Activated naive CD4-positive, alpha-beta T cell treated with anti-CD3 and anti-CD28 coated beads, Interleukin-2, amount 10 ng/mL, durations not matched to agents 7 days and 5 days (primary cell): ENCODE results near the gene ATP8B3.
A peak's percentile ranks its signal among the peaks of the same experiment; 100 is the strongest.
"Not testable (repeated sequence)": the region's sequence is repeated elsewhere in the genome, so short reads cannot be mapped to it uniquely, and the experiment has no call there.

ENCODE experiments used
- CTCF ChIA-PET: fragments of 350-600 bp; sonication (Branson Sonifier 250); formaldehyde crosslinking; loops from one replicate; lab custom pipeline; 2021; ENCODE audit warnings: antibody characterized with exemption; lab: Charles Lee
- DNase-seq: peaks from one replicate; pipeline ENCODE4 v3.0.0-alpha.2; 2020
- H3K27ac Mint-ChIP-seq: one replicate; pipeline ENCODE4 v1.8.0; 2021; ENCODE audit warnings: mild to moderate bottlenecking, moderate library complexity, mixed read lengths
- H3K27me3 Mint-ChIP-seq: one replicate; pipeline ENCODE4 v1.8.0; 2021; ENCODE audit warnings: mild to moderate bottlenecking, mixed read lengths
- H3K36me3 Mint-ChIP-seq: one replicate; pipeline ENCODE4 v1.8.0; 2021; ENCODE audit warnings: mixed read lengths
- H3K4me1 Mint-ChIP-seq: one replicate; pipeline ENCODE4 v1.8.0; 2021; ENCODE audit warnings: mixed read lengths
- H3K4me3 Mint-ChIP-seq: one replicate; pipeline ENCODE4 v1.8.0; 2021; ENCODE audit warnings: mild to moderate bottlenecking, moderate library complexity, mixed read lengths
- H3K9me3 Mint-ChIP-seq: one replicate; pipeline ENCODE4 v1.8.0; 2021; ENCODE audit warnings: mixed read lengths

The ATP8B3 gene

DNA sequence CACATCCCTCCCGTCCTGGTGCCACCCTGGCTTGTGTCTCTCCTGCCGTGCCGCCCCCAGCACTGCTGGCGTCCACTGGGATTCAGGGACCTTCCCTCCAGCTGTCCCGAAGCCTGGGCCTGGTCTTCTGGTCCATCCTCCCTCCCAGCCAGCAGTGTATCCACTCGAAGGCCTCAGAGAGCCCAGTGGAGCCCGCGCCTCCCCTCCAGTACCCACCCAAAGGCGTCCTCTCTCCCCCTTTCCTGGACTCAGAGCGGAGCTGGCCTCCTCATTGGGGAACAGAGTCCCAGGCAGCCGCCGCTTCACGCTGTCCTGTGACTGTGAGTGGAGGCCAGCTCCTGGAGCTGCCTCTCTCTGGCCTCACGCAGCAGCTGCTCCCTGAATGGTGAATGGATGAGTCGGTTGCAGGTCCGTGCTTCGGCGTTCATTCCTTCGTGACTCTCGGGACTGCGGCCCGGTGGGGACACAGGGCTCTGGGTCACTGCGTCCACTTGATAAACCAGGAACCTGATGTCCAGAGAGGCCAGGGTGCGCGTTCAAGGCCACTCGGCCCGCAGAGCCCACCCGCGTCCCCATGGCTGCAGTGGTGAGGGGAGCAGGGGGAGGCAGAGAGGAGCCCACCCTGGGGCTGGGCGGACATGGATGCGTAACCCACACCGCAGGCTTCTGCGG, 46.7 kb downstream of the ATP8B3 start:
- CTCF ChIA-PET = interaction anchor here (1.0 to 3.7 kb wide), 5 partner anchors 10 to 93 kb away, joined by 3 to 22 read pairs (median 3); no protein-coding TSS in a partner anchor
- H3K27ac Mint-ChIP-seq = no peak overlapping the region
- no peak for DNase-seq
- H3K9me3 Mint-ChIP-seq = peaks cover under 1% of the 10 kb centered on the region
- H3K36me3 Mint-ChIP-seq = no peaks in the 10 kb centered on the region
- H3K4me1 Mint-ChIP-seq = peaks cover 2% of the 10 kb centered on the region
- no peak overlapping the region for H3K4me3 Mint-ChIP-seq
- H3K27me3 Mint-ChIP-seq = peaks cover 100% of the 10 kb centered on the region

- H3K9me3 Mint-ChIP-seq = no peaks in the 10 kb centered on the region
- H3K4me3 Mint-ChIP-seq = no peak overlapping the region
- peaks cover 2% of the 10 kb centered on the region for H3K4me1 Mint-ChIP-seq
- H3K27me3 Mint-ChIP-seq = peaks cover 100% of the 10 kb centered on the region
- no peaks in the 10 kb centered on the region for H3K36me3 Mint-ChIP-seq
- CTCF ChIA-PET = interaction anchor here (1.0 to 1.1 kb wide), 2 partner anchors 10 to 11 kb away, joined by 3 to 4 read pairs; no protein-coding TSS in a partner anchor
- DNase-seq = no peak
- H3K27ac Mint-ChIP-seq = no peak overlapping the region
Measured at GRCh38 chr19:1764729-1765128, 47.3 kb downstream of the ATP8B3 start.

DNA sequence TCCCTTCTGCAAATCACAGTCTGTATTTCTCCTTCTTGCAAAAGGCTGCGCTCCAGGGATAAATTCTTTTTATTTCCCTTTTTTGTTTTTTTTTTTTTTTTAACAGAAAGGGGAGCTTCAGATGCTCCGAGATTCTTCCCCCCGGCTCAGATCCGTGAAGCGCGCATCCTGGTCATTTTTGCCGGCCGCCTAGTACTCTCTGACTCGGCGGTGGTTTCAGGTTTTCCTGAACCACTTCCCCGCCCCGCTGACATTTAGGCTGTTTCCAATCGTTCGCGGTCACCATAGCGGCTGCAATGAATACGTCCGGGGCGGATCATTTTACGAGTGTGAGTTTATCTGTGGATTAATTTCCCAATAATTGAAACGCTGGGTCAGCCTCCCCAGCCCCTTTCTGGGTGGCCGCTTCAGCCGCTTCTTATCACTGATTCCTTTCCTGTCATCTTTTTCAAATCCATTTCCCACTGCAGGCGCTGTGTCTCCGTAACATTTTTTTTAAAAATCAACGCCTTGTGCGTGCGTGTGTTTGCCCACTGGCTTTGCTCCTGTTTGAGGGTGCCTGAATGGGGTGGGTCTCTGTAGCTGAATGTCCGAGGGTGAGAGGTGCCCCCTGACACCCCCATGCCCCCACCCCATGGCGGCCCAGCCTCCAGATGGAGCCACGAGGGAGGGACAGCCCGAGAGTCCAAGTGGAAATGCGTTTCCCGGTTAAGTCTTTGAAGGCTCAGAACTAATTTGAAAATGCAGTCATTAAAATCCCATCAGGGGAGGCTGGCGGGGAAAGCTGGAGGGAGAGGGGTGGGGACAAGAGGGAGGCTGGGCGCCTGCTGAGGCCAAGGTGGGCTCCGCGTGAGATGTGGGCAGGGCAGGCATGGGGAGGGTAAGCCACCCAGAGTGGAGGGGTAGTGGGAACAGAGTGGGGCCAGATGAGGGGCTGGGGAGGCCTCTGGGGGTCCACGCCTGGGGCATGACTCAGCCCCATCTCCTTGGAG, 48.1 kb downstream of the ATP8B3 start:
- Mint-ChIP-seq H3K36me3 (no peaks in the 10 kb centered on the region), H3K27ac (peak overlapping the region; percentile 83), H3K9me3 (no peaks in the 10 kb centered on the region), H3K4me1 (peaks cover 2% of the 10 kb centered on the region), H3K4me3 (no peak overlapping the region), H3K27me3 (peaks cover 100% of the 10 kb centered on the region)
- CTCF ChIA-PET = no interaction called here
- no peak for DNase-seq

- Mint-ChIP-seq H3K4me3 (no peak overlapping the region), H3K36me3 (no peaks in the 10 kb centered on the region), H3K4me1 (peaks cover 2% of the 10 kb centered on the region), H3K27me3 (peaks cover 100% of the 10 kb centered on the region), H3K27ac (no peak overlapping the region), H3K9me3 (no peaks in the 10 kb centered on the region)
- DNase-seq = no peak
- CTCF ChIA-PET = no interaction called here
Measured at GRCh38 chr19:1762243-1763117, 49.6 kb downstream of the ATP8B3 start.

GRCh38 chr19:1761528-1762242, 50.4 kb downstream of the ATP8B3 start:
- Mint-ChIP-seq H3K36me3 (no peaks in the 10 kb centered on the region), H3K27me3 (peaks cover 100% of the 10 kb centered on the region), H3K9me3 (no peaks in the 10 kb centered on the region), H3K4me3 (no peak overlapping the region), H3K27ac (no peak overlapping the region), H3K4me1 (peaks cover 5% of the 10 kb centered on the region)
- CTCF ChIA-PET = interaction anchor here (1.0 kb wide), 1 partner anchor 21 kb away, joined by 3 read pairs; no protein-coding TSS in a partner anchor
- no peak for DNase-seq

GRCh38 chr19:1760786-1761527, 51.1 kb downstream of the ATP8B3 start:
- H3K9me3 Mint-ChIP-seq, DNase-seq, H3K36me3 Mint-ChIP-seq, H3K4me1 Mint-ChIP-seq, H3K27ac Mint-ChIP-seq, H3K4me3 Mint-ChIP-seq: not testable (repeated sequence)
- peaks cover 100% of the 10 kb centered on the region for H3K27me3 Mint-ChIP-seq
- CTCF ChIA-PET = interaction anchor here (1.0 kb wide), 1 partner anchor 22 kb away, joined by 3 read pairs; no protein-coding TSS in a partner anchor

- no peaks in the 10 kb centered on the region for H3K36me3 Mint-ChIP-seq
- H3K27ac Mint-ChIP-seq = no peak overlapping the region
- H3K4me3 Mint-ChIP-seq = no peak overlapping the region
- CTCF ChIA-PET = no interaction called here
- H3K27me3 Mint-ChIP-seq = peaks cover 100% of the 10 kb centered on the region
- no peaks in the 10 kb centered on the region for H3K9me3 Mint-ChIP-seq
- H3K4me1 Mint-ChIP-seq = peaks cover 7% of the 10 kb centered on the region
- DNase-seq = no peak
Measured at GRCh38 chr19:1760020-1760419, 52.1 kb downstream of the ATP8B3 start.

DNA sequence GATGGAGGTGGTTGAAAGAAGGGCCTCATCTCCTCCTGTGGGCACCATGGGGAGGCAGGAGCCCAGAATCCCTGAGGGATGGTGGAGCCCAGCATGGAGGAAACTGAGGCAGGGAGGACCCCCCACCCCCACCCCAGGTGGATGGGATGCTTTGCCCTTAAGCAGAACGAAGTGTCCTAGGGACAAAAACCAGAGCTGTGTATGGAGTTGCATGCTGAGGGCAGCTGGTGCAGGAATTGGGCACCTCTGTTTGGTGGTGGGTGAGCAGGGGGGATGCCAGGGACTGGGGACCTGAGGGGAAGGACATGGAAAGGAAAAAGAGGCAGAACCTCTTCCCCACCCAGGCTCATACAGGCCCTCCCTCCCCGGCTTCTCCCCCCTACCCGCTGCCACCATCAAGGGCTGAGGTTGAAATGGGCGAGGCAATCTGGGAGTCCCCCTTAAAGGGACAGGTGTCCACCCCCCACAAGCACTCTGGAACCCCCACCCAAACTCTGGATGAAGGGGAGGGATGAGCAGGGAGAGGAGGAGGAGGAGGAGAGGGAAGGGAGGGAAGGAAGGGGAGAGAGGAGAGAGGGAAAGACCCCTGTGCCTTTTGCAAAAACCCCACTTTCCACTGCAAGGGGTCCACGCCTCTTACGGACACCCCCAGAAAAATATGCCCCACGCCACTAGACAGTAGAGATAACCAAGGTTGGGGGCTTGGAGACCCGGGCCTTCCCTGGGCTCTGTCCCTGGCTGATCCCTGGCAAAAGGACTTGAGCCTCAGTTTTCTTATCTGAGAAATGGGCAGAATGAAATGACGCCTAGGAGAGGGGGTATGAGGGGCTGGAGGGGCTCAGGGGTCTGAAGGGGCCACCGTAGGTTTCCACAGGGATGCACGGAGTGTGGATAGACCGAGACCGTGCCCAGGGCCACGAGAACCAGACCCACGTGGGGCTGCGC, 52.8 kb downstream of the ATP8B3 start:
- Mint-ChIP-seq H3K4me1 (peaks cover 7% of the 10 kb centered on the region), H3K9me3 (no peaks in the 10 kb centered on the region), H3K36me3 (no peaks in the 10 kb centered on the region), H3K27me3 (peaks cover 99% of the 10 kb centered on the region), H3K27ac (no peak overlapping the region), H3K4me3 (no peak overlapping the region)
- no peak for DNase-seq
- CTCF ChIA-PET = no interaction called here

- DNase-seq = no peak
- peaks cover 5% of the 10 kb centered on the region for H3K4me1 Mint-ChIP-seq
- no peaks in the 10 kb centered on the region for H3K36me3 Mint-ChIP-seq
- H3K27ac Mint-ChIP-seq = no peak overlapping the region
- peaks cover 91% of the 10 kb centered on the region for H3K27me3 Mint-ChIP-seq
- H3K9me3 Mint-ChIP-seq = no peaks in the 10 kb centered on the region
- no peak overlapping the region for H3K4me3 Mint-ChIP-seq
- CTCF ChIA-PET = no interaction called here
Measured at GRCh38 chr19:1758231-1758577, 53.9 kb downstream of the ATP8B3 start.

DNA sequence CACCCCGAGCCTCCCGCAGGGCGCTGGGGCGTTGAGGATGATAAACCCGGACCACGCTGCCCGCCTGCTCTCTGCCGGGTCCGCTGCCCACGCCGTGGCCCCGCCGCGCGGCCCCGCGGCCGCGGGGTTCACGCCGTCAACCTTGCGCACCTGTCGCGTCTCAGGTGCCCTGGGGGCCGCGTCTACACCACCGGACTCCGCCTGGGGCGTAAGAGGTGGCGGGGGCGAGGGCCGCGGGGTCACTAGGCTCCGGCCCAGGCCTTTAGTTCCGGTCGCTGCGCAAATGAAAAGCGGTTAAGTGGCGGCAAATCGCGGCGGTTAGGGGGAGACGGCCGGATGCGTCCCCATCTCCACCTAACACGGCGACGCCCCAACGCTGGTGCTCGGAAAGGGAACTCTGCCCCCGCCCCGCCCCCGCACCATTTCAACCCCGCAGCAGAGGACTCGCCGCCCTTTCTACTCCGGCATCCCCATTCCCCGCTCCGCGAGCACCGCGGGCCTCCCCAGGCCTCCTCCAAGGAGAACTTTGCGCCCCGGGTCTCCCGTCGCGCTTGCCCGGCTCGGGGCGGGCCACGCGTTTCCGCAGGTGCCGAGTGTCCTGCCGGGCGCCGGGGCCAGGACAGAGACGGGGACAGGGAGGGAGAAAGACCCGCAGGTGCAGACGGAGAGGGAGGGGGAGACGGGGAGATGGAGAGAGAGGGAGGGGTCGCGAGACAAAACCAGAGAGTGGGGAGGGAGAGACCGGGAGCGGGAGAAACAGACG, 54.4 kb downstream of the ATP8B3 start:
- Mint-ChIP-seq H3K9me3 (no peaks in the 10 kb centered on the region), H3K4me1 (peaks cover 5% of the 10 kb centered on the region), H3K27me3 (peaks cover 91% of the 10 kb centered on the region), H3K36me3 (no peaks in the 10 kb centered on the region), H3K27ac (no peak overlapping the region), H3K4me3 (no peak overlapping the region)
- CTCF ChIA-PET = no interaction called here
- no peak for DNase-seq

DNA sequence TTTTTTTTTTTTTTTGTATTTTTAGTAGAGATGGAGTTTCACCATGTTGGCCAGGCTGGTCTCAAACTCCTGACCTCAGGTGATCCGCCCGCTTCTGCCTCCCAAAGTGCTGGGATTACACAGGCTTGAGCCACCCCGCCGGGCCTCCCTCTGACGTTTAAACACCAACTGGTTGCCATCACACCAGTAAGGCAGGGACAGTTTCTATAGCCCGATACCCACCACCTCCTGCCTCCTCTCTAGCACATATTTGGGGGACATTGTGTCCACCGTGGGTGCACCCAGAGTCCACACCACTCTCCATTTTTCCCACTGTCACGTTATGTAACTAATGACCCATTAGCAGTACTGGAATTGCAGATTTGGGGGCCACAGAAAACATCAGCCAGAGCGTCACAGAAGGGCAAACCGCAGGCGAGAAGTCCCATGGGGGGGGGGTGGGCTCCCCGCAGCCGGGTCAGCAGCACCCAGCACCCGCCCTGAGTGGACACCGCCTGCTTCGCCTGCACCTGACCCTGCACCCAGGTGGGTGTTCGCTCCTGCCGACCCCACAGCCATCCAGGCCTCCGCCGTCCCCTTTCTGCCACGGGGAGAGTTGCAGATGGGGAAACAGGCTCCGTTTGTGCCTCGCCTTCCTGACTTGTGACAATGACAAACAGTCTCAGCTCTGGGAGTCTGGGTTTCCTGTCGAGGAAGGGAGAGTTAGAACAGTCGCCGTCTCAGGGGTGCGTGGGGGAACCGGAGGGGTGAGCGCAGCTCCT, 55.2 kb downstream of the ATP8B3 start:
- Mint-ChIP-seq H3K4me3 (peak overlapping the region; percentile 26), H3K27ac (peak overlapping the region; percentile 71), H3K36me3 (no peaks in the 10 kb centered on the region), H3K27me3 (peaks cover 91% of the 10 kb centered on the region), H3K4me1 (peaks cover 5% of the 10 kb centered on the region), H3K9me3 (no peaks in the 10 kb centered on the region)
- no peak for DNase-seq
- CTCF ChIA-PET = no interaction called here
